OCI-LY3 (cell line): Measurements from ENCODE around the gene SPPL2B.

Experiments
- EZH2phosphoT487 ChIP-seq: fragments of 200-600 bp; shearing (Covaris generic); IDR thresholded peaks from 2 replicates; pipeline ENCODE4 v1.6.1; 2018; ENCODE audit warnings: antibody characterized with exemption, mixed run types, low read depth
- TF ChIP-seq, protein P1 (sequence below): fragments of 200-600, 300-600 bp; sonication (generic); IDR thresholded peaks from 2 replicates; pipeline ENCODE4 v1.5.1; 2014; ENCODE audit warnings: antibody characterized with exemption, low read length, low read depth

DNA sequence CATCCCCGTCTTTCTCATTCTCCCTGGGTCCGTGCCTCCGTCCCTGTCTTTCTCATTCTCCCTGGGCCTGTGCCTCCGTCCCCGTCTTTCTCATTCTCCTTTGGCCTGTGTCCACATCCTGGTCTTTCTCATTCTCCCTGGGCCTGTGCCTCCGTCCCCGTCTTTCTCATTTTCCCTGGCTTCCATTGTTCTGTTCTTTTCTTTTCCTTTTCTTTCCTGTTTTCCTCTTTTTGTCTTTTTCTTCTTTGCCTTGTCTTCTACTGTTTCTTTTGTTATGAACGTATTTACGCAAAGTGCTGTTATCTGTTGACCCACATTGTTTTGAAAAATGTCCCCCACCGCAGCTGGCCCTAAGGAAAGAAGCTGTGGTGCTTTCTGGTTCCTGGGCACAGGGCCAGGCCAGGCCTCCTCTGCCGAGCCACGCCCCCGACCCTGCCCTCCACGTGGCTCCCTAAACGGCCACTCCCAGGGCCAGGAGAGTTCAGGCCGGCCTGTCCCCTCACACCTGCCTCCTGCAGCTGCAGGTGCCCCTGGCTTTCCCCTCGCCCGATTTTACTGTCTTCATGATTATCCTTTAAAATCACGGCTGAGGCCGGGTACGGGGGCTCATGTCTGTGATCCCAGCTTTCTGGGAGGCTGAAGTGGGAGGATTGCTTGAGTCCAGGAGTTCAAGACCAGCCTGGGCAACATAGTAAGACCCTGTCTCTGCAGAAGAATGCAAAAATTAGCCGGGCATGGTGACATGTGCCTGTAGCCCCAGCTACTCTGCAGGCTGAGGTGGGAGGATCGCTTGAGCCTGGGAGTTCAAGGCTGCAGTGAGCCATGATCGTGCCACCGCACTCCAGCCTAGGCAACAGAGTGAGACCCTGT, 17.5 kb downstream of the SPPL2B start:
- TF ChIP-seq, protein P1, sequence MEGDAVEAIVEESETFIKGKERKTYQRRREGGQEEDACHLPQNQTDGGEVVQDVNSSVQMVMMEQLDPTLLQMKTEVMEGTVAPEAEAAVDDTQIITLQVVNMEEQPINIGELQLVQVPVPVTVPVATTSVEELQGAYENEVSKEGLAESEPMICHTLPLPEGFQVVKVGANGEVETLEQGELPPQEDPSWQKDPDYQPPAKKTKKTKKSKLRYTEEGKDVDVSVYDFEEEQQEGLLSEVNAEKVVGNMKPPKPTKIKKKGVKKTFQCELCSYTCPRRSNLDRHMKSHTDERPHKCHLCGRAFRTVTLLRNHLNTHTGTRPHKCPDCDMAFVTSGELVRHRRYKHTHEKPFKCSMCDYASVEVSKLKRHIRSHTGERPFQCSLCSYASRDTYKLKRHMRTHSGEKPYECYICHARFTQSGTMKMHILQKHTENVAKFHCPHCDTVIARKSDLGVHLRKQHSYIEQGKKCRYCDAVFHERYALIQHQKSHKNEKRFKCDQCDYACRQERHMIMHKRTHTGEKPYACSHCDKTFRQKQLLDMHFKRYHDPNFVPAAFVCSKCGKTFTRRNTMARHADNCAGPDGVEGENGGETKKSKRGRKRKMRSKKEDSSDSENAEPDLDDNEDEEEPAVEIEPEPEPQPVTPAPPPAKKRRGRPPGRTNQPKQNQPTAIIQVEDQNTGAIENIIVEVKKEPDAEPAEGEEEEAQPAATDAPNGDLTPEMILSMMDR: no peak
- TF ChIP-seq EZH2phosphoT487: no peak
